Raji (cell line): ENCODE data around the gene CTXND1.

Experiments used
- POLR2A ChIP-seq: IDR thresholded peaks from 2 replicates; pipeline ENCODE4 v1.6.1; 2011; ENCODE audit warnings: low read depth, low read length, control low read depth; ENCODE audit not compliant: insufficient read depth

Gene CTXND1

GRCh38 chr15:80266745-80267144, 14.7 kb upstream of the CTXND1 start:
- TF ChIP-seq POLR2A, result no peak

- TF ChIP-seq POLR2A, result no peak
Measured at GRCh38 chr15:80266113-80266512, 14.1 kb upstream of the CTXND1 start.

GRCh38 chr15:80265021-80265420, 13.0 kb upstream of the CTXND1 start:
- no peak for TF ChIP-seq POLR2A

- TF ChIP-seq POLR2A, result no peak
Measured at GRCh38 chr15:80264031-80264430, 12.0 kb upstream of the CTXND1 start.

GRCh38 chr15:80260551-80260950, 8.5 kb upstream of the CTXND1 start:
- TF ChIP-seq POLR2A, result no peak

- no peak for TF ChIP-seq POLR2A
Measured at GRCh38 chr15:80259942-80260510, 8.0 kb upstream of the CTXND1 start.

GRCh38 chr15:80251428-80252120, 439 bp downstream of the CTXND1 start:
- TF ChIP-seq POLR2A, result no peak

- no peak for TF ChIP-seq POLR2A
Measured at GRCh38 chr15:80250614-80251427, 1.2 kb downstream of the CTXND1 start.

- TF ChIP-seq POLR2A, result no peak
Measured at GRCh38 chr15:80249973-80250372, 2.0 kb downstream of the CTXND1 start.

- no peak for TF ChIP-seq POLR2A
Measured at GRCh38 chr15:80247320-80247719, 4.7 kb downstream of the CTXND1 start.

- no peak for TF ChIP-seq POLR2A
Measured at GRCh38 chr15:80246425-80246894, 5.6 kb downstream of the CTXND1 start.

- no peak for TF ChIP-seq POLR2A
Measured at GRCh38 chr15:80242802-80243201, 9.2 kb downstream of the CTXND1 start.

GRCh38 chr15:80242132-80242769, 9.8 kb downstream of the CTXND1 start:
- no peak for TF ChIP-seq POLR2A

GRCh38 chr15:80241508-80241907, 10.5 kb downstream of the CTXND1 start:
- TF ChIP-seq POLR2A, result no peak

GRCh38 chr15:80240276-80240675, 11.7 kb downstream of the CTXND1 start:
- TF ChIP-seq POLR2A, result no peak
